GM12878 (cell line): ENCODE results near the gene POU2AF1. TPM values are rescaled to one million over a fixed set of nuclear protein-coding genes. Genes with fewer than 3 reads are reported as not detected.
"Not testable (repeated sequence)": the region's sequence is repeated elsewhere in the genome, so short reads cannot be mapped to it uniquely, and the experiment has no call there.

ENCODE experiments used
- ATAC-seq: fragments of 200-7000 bp; cut with Tn5 transposase; 3 replicates; pipeline ENCODE4 v1.9.1; 2020; ENCODE audit warnings: mild to moderate bottlenecking, moderate library complexity
- BruUV-seq: library from RNA; stranded (reverse); fragments of 400-500 nt; replicated peaks from 2 replicates; lab custom pipeline; 2021; lab: Mats Ljungman, UMichigan
- CTCF ChIA-PET: fragments of 300-600 bp; sonication (Branson Sonifier 250); formaldehyde crosslinking; extraction: SDS; loops from one replicate; lab custom pipeline; 2021; ENCODE audit warnings: inconsistent platforms; lab: Yijun Ruan, JAX
- POLR2A ChIA-PET: fragments of 350-600 bp; formaldehyde crosslinking; extraction: SDS; loops from one replicate; lab custom pipeline; 2021; ENCODE audit warnings: inconsistent platforms; lab: Charles Lee
- RAD21 ChIA-PET: fragments of 300-600 bp; sonication (Branson Sonifier 250); formaldehyde crosslinking; loops from one replicate; lab custom pipeline; 2023; ENCODE audit warnings: antibody characterized with exemption; ENCODE audit not compliant: unreplicated experiment; lab: Charles Lee
- SMC1A ChIA-PET: fragments of 300-600 bp; sonication (Branson Sonifier 250); formaldehyde crosslinking; loops from one replicate; lab custom pipeline; 2023; ENCODE audit not compliant: unreplicated experiment, uncharacterized antibody; lab: Charles Lee
- DNase-seq: peaks from one replicate; pipeline ENCODE4 v3.0.0-alpha.2; 2011; ENCODE audit warnings: low read depth, low spot score
- FAIRE-seq: peaks from 3 replicates; lab custom pipeline; 2011; peaks lifted over from hg19 to GRCh38; lab: Jason Lieb, UNC
- H2AFZ ChIP-seq: 2 replicates; pipeline ENCODE4 v1.6.0; 2011; ENCODE audit warnings: low read depth, low read length, control low read depth; ENCODE audit not compliant: control insufficient read depth
- H3K27ac ChIP-seq: 2 replicates; pipeline ENCODE4 v1.5.1; 2011; ENCODE audit warnings: control low read depth; ENCODE audit not compliant: control insufficient read depth, insufficient read depth
- H3K27me3 ChIP-seq, 2 experiments: replicated peaks in 1 of 2; 2 replicates each; pipeline versions ENCODE4 v1.6.0 to v1.6.1; 2011; ENCODE audit warnings: low read length in 1 of 2; ENCODE audit not compliant: control insufficient read depth in 2 of 2, insufficient read depth in 2 of 2
- H3K36me3 ChIP-seq, 2 experiments: 2 replicates each; pipeline ENCODE4 v1.5.1; 2011; ENCODE audit warnings: low read length in 1 of 2; ENCODE audit not compliant: control insufficient read depth in 2 of 2, insufficient read depth in 2 of 2
- H3K4me1 ChIP-seq: 2 replicates; pipeline ENCODE4 v1.6.1; 2011; ENCODE audit warnings: mild to moderate bottlenecking, low read length, moderate library complexity, mixed read lengths; ENCODE audit not compliant: control insufficient read depth, insufficient read depth
- H3K4me2 ChIP-seq: 2 replicates; pipeline ENCODE4 v1.6.0; 2011; ENCODE audit warnings: control low read depth; ENCODE audit not compliant: control insufficient read depth, insufficient read depth
- H3K4me3 ChIP-seq: fragments of 200-600 bp; sonication (generic); 2 replicates; pipeline ENCODE4 v1.5.1; 2016
- H3K79me2 ChIP-seq: 2 replicates; pipeline ENCODE4 v1.6.0; 2011; ENCODE audit warnings: low read length; ENCODE audit not compliant: control insufficient read depth, insufficient read depth
- H3K9ac ChIP-seq: 2 replicates; pipeline ENCODE4 v1.8.0; 2011; ENCODE audit warnings: low read length, control low read depth, mixed read lengths; ENCODE audit not compliant: control insufficient read depth, insufficient read depth
- H3K9me3 ChIP-seq: replicated peaks from 3 replicates; pipeline ENCODE4 v1.5.1; 2011; ENCODE audit warnings: mild to moderate bottlenecking, low read length; ENCODE audit not compliant: control insufficient read depth, insufficient read depth
- H4K20me1 ChIP-seq: 2 replicates; pipeline ENCODE4 v1.6.0; 2011; ENCODE audit not compliant: control insufficient read depth, insufficient read depth
- BHLHE40 ChIP-seq, 2 experiments: fragments of 450-650 bp in 1 of 2; IDR thresholded peaks; 2 replicates each; pipeline ENCODE4 v1.6.1; 2011 to 2017; ENCODE audit warnings: low read depth in 2 of 2, borderline replicate concordance in 1 of 2, improper control_type of control experiment in 1 of 2, low read length in 1 of 2, mild to moderate bottlenecking in 1 of 2
- GABPA ChIP-seq: IDR thresholded peaks from 2 replicates; pipeline ENCODE4 v1.6.1; 2014; ENCODE audit warnings: antibody characterized with exemption, low read depth, mild to moderate bottlenecking, inconsistent platforms
- YBX1 ChIP-seq: fragments of 450-650 bp; IDR thresholded peaks from 2 replicates; pipeline ENCODE4 v1.6.1; 2016; ENCODE audit warnings: antibody characterized with exemption
- WGBS: methylation state at CpG from one replicate; pipeline ENCODE4 v1.1.6; 2016; ENCODE audit warnings: low lambda C conversion rate; ENCODE audit not compliant: insufficient replicate concordance, insufficient coverage; ENCODE audit errors: missing lambda C conversion rate; 5-methylcytosine and 5-hydroxymethylcytosine counted together
- in situ Hi-C: fragments of 300-500 bp; cut with MboI; formaldehyde crosslinking; loops from 9 replicates; pipeline ENCODE4 v1.14.3; 2018; ENCODE audit warnings: mixed read lengths
- intact Hi-C: fragments of 100-400 bp; cut with micrococcal nuclease; formaldehyde crosslinking; loops from one replicate; pipeline ENCODE4 v1.14.2; 2022; ENCODE audit not compliant: unreplicated experiment
- polyA plus RNA-seq, 11 experiments: library from polyadenylated mRNA; depleted of rRNA in 4 of 11; unstranded in 6 of 11; stranded (reverse) in 5 of 11; fragments of >200 nt; fragmentation: Nextera tagmentation in 4 of 11; fragmentation: Illumina TruSeq in 1 of 11; extraction: Ambion mirVana in 4 of 11; extraction: Trizol in 1 of 11; gene quantifications; 1 replicate in 1 of 11; 2 replicates in 10 of 11; pipeline versions ENCODE4 v1.2.1 to v1.2.3, GENCODE V29; 2011 to 2016; ENCODE audit warnings: inconsistent platforms in 2 of 11, missing spikeins in 2 of 11, low read depth in 1 of 11
- total RNA-seq, 4 experiments: library from RNA; depleted of rRNA in 3 of 4; stranded (reverse); fragments of >200 nt in 3 of 4; fragmentation: Illumina TruSeq in 1 of 4; extraction: Trizol in 1 of 4; gene quantifications; 2 replicates each; pipeline versions ENCODE4 v1.2.1 to v1.2.3, GENCODE V29; 2013 to 2021

POU2AF1 gene
- total and polyA plus RNA-seq, 10 of the 15 experiments (the other 5 are each of a cell fraction or from before 2014, with no cell fraction given), result 13.1 to 169 (median 75.5) TPM

DNA sequence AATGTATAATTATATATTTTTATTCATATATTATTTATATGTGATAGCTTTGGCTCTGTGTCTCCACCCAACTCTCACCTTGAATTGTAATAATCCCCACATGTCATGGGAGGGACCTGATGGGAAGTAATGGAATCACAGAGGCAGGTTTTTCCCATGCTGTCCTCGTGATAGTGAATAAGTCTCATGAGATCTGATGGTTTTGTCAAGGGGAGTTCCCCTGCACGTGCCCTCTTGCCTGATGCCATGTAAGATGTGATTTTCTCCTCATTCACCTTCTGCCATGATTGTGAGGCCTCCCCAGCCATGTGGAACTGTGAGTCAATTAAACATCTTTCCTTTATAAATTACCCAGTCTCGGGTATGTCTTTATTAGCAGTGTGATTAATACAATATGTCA, 22.9 kb upstream of the POU2AF1 start:
- intact Hi-C loops, result not testable (repeated sequence)

DNA sequence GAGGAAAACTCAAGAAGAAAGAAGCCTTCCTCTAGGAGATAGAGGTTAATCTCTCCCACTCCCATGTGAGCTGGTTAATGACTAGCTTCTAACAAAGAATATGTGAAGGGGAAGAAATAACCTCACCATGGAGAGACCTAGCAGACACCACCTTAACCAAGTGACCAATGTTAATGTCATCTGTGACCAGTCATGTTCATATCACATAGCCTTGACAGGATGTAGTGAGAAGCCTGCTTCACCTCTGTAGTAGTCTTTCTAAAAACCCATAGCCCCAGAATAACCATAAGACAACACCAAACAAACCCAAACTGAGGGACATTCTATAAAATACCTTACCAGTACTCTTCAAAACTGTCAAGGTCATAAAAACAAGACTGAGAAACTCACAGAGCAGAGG, 21.5 kb upstream of the POU2AF1 start:
- peaks cover 37% of the 10 kb centered on the region for H3K4me1 ChIP-seq
- H3K79me2 ChIP-seq, result no peaks in the 10 kb centered on the region; the same call in 1 of the 2 replicates
- POLR2A ChIA-PET, result interaction anchor here (1.1 to 2.2 kb wide), 3 partner anchors 10 to 28 kb away, joined by 3 to 7 read pairs (median 3); no protein-coding TSS in a partner anchor
- H3K9ac ChIP-seq, result no peak overlapping the region
- no peaks in the 10 kb centered on the region for H3K27me3 ChIP-seq
- peak; percentile 40 for ATAC-seq
- TF ChIP-seq GABPA, result no peak
- TF ChIP-seq YBX1, result no peak
- in situ Hi-C loops, result no loop called here
- H4K20me1 ChIP-seq, result no peaks in the 10 kb centered on the region
- no peaks in the 10 kb centered on the region for H3K36me3 ChIP-seq
- intact Hi-C loops, result no loop called here
- DNase-seq, result no peak
- RAD21 ChIA-PET, result interaction anchor here (1.0 to 6.3 kb wide), 2 partner anchors 8 to 18 kb away, joined by 3 to 29 read pairs; no protein-coding TSS in a partner anchor
- FAIRE-seq, result no peak
- H3K4me2 ChIP-seq, result 0 out of 2 replicates have a peak overlapping the region, but pooled peaks have one; percentile 70
- SMC1A ChIA-PET, result interaction anchor here (1.0 to 2.3 kb wide), 7 partner anchors 9 to 58 kb away, joined by 3 to 16 read pairs (median 6); no protein-coding TSS in a partner anchor
- no peak overlapping the region for H3K4me3 ChIP-seq
- no peak overlapping the region; the same call in none of the 2 replicates for H2AFZ ChIP-seq
- CTCF ChIA-PET, result interaction anchor here (0.5 to 2.5 kb wide), 5 partner anchors 17 to 60 kb away, joined by 3 to 9 read pairs (median 4); no protein-coding TSS in a partner anchor
- peaks cover 7% of the 10 kb centered on the region; the same call in 2 of the 3 replicates for H3K9me3 ChIP-seq
- BruUV-seq, result no TSS peak
- H3K27ac ChIP-seq, result peak overlapping the region; percentile 38

More for the DNA sequence above, 22.9 kb upstream of the POU2AF1 start:
- ChIA-PET POLR2A (interaction anchor here (1.1 kb wide), 1 partner anchor 29 kb away, joined by 3 read pairs; no protein-coding TSS in a partner anchor), CTCF (interaction anchor here (0.6 kb wide), 1 partner anchor 603 kb away, joined by 4 read pairs; no protein-coding TSS in a partner anchor), SMC1A (interaction anchor here (2.2 to 2.3 kb wide), 2 partner anchors 15 to 19 kb away, joined by 6 to 9 read pairs; no protein-coding TSS in a partner anchor)
- H3K79me2 ChIP-seq, H4K20me1 ChIP-seq, ATAC-seq, H3K27me3 ChIP-seq, H3K4me2 ChIP-seq, FAIRE-seq, H3K9me3 ChIP-seq, H3K27ac ChIP-seq, BruUV-seq, in situ Hi-C loops, RAD21 ChIA-PET, H3K36me3 ChIP-seq, DNase-seq, H3K9ac ChIP-seq, H3K4me3 ChIP-seq, H2AFZ ChIP-seq: not testable (repeated sequence)
- 12% methylated on average over 3 of the region's 3 CpGs for WGBS
- peak; percentile 66 to 89 for TF ChIP-seq BHLHE40 (IDR thresholded peaks at IDR 0.05; ENCODE audit: borderline replicate concordance in 1 of 2, low read depth in 2 of 2, low read length in 1 of 2)
- peaks cover 37% of the 10 kb centered on the region for H3K4me1 ChIP-seq
